A673 (cell line): ENCODE data around the gene MAML2.

Source experiments
- CTCF ChIP-seq: fragments of 300-800, 200-600 bp; sonication (generic); conservative IDR thresholded peaks from 2 replicates; pipeline ENCODE4 v1.5.1; 2017; ENCODE audit warnings: low read depth, mild to moderate bottlenecking, antibody characterized with exemption, low read length, moderate library complexity, mixed read lengths
- EZH2 ChIP-seq: fragments of 200-600 bp; sonication (generic); IDR thresholded peaks from 2 replicates; pipeline ENCODE4 v1.6.1; 2017; ENCODE audit warnings: borderline replicate concordance, low read depth, mild to moderate bottlenecking, mixed read lengths, antibody characterized with exemption, low read length; ENCODE audit not compliant: poor library complexity, severe bottlenecking

GRCh38 chr11:96307776-96308140 lies 35.2 kb downstream of the MAML2 start:
- TF ChIP-seq CTCF (no peak), EZH2 (no peak)
